Muscle layer of duodenum (tissue), 2 donors: ENCODE measurements around the gene LIPH.
"Not testable (repeated sequence)": the region's sequence is repeated elsewhere in the genome, so short reads cannot be mapped to it uniquely, and the experiment has no call there.

ENCODE experiments used
- H3K27ac ChIP-seq: one replicate; pipeline ENCODE4 v1.7.0; 2013; ENCODE audit warnings: mild to moderate bottlenecking, low read length
- H3K27me3 ChIP-seq: one replicate; pipeline ENCODE4 v1.7.0; 2013; ENCODE audit warnings: low read depth, mild to moderate bottlenecking, control low read depth, low read length
- H3K36me3 ChIP-seq, 2 donors: one replicate each; pipeline ENCODE4 v1.7.0; 2013; ENCODE audit warnings: low read length in 2 of 2, control low read depth in 1 of 2, mild to moderate bottlenecking in 1 of 2; ENCODE audit not compliant: insufficient read depth in 2 of 2, control insufficient read depth in 1 of 2
- H3K4me1 ChIP-seq, 2 donors: one replicate each; pipeline ENCODE4 v1.7.0; 2013; ENCODE audit warnings: low read length in 2 of 2, mild to moderate bottlenecking in 2 of 2, control low read depth in 1 of 2, moderate library complexity in 1 of 2; ENCODE audit not compliant: insufficient read depth in 2 of 2, control insufficient read depth in 1 of 2
- H3K4me3 ChIP-seq, 2 donors: one replicate each; pipeline ENCODE4 v1.7.0; 2013; ENCODE audit warnings: low read length in 2 of 2, low read depth in 1 of 2, mild to moderate bottlenecking in 1 of 2
- H3K9me3 ChIP-seq, 2 donors: one replicate each; pipeline ENCODE4 v1.7.0; 2013; ENCODE audit warnings: low read length in 2 of 2, control low read depth in 1 of 2, mild to moderate bottlenecking in 1 of 2; ENCODE audit not compliant: control insufficient read depth in 1 of 2
- donor health status: healthy.

The LIPH gene

GRCh38 chr3:185552358-185552877, at the start of gene LIPH:
TSS of gene LIPH (minus strand) at chr3:185552588. CDS start at chr3:185552471, 117 bp downstream.
- H3K9me3 ChIP-seq, result no peaks in the 10 kb centered on the region
- H3K27me3 ChIP-seq, result no peaks in the 10 kb centered on the region
- no peaks in the 10 kb centered on the region for H3K4me1 ChIP-seq
- H3K4me3 ChIP-seq, result peak within 1 kb of the TSS in 1 of 2 donors; percentile 35
- peak within 1 kb of the TSS; percentile 87 for H3K27ac ChIP-seq
- no peaks in the 10 kb centered on the region for H3K36me3 ChIP-seq

GRCh38 chr3:185595526-185595925, 43.1 kb upstream of the LIPH start:
- Histone ChIP-seq H3K4me3 (no peak overlapping the region), H3K4me1 (no peaks in the 10 kb centered on the region), H3K9me3 (no peaks in the 10 kb centered on the region), H3K27ac (no peak overlapping the region), H3K27me3 (no peaks in the 10 kb centered on the region), H3K36me3 (peaks cover 18 to 31% of the 10 kb centered on the region in 2 donors)

- Histone ChIP-seq H3K27ac (no peak overlapping the region), H3K36me3 (peaks cover 8 to 20% of the 10 kb centered on the region in 2 donors), H3K4me3 (no peak overlapping the region), H3K27me3 (no peaks in the 10 kb centered on the region), H3K4me1 (peaks cover 0 to 4% of the 10 kb centered on the region in 2 donors), H3K9me3 (no peaks in the 10 kb centered on the region)
These were observed 41.7 kb upstream of the LIPH start for GRCh38 chr3:185594073-185594472.

- Histone ChIP-seq H3K27me3 (no peaks in the 10 kb centered on the region), H3K36me3 (peaks cover 0 to 4% of the 10 kb centered on the region in 2 donors), H3K4me3 (peak overlapping the region; percentile 89 to 95), H3K27ac (peak overlapping the region; percentile 92), H3K4me1 (peaks cover 7 to 29% of the 10 kb centered on the region in 2 donors), H3K9me3 (no peaks in the 10 kb centered on the region)
These were observed 34.3 kb upstream of the LIPH start for GRCh38 chr3:185586686-185587039.

GRCh38 chr3:185585859-185586685, 33.7 kb upstream of the LIPH start, which contains the start of gene SENP2:
TSS of gene SENP2 (plus strand) at chr3:185586295. CDS start at chr3:185586414, 119 bp downstream.
- Histone ChIP-seq H3K4me1 (peaks cover 7 to 29% of the 10 kb centered on the region in 2 donors), H3K27ac (peak within 1 kb of the TSS; percentile 92), H3K9me3 (no peaks in the 10 kb centered on the region), H3K27me3 (no peaks in the 10 kb centered on the region), H3K36me3 (peaks cover 0 to 4% of the 10 kb centered on the region in 2 donors), H3K4me3 (peak within 1 kb of the TSS; percentile 89 to 95)

GRCh38 chr3:185585518-185585858, 33.1 kb upstream of the LIPH start:
- Histone ChIP-seq H3K36me3 (peaks cover 0 to 4% of the 10 kb centered on the region in 2 donors), H3K4me3 (peak overlapping the region; percentile 65 to 89), H3K4me1 (peaks cover 7 to 29% of the 10 kb centered on the region in 2 donors)

GRCh38 chr3:185584686-185585085, 32.3 kb upstream of the LIPH start:
- Histone ChIP-seq H3K36me3 (peaks cover 0 to 4% of the 10 kb centered on the region in 2 donors), H3K9me3 (no peaks in the 10 kb centered on the region), H3K27me3 (no peaks in the 10 kb centered on the region), H3K4me3 (no peak overlapping the region), H3K27ac (no peak overlapping the region), H3K4me1 (peaks cover 7 to 29% of the 10 kb centered on the region in 2 donors)

More at GRCh38 chr3:185585518-185585858, 33.1 kb upstream of the LIPH start:
- H3K9me3 ChIP-seq, result no peaks in the 10 kb centered on the region
- no peaks in the 10 kb centered on the region for H3K27me3 ChIP-seq
- peak overlapping the region; percentile 90 for H3K27ac ChIP-seq

- peaks cover 6 to 23% of the 10 kb centered on the region in 2 donors for H3K4me1 ChIP-seq
- no peaks in the 10 kb centered on the region for H3K9me3 ChIP-seq
- no peak overlapping the region for H3K4me3 ChIP-seq
- peaks cover 0 to 4% of the 10 kb centered on the region in 2 donors for H3K36me3 ChIP-seq
- H3K27me3 ChIP-seq, result no peaks in the 10 kb centered on the region
- no peak overlapping the region for H3K27ac ChIP-seq
These were observed 31.5 kb upstream of the LIPH start for GRCh38 chr3:185583925-185584324.

- no peak overlapping the region for H3K27ac ChIP-seq
- H3K9me3 ChIP-seq, result no peaks in the 10 kb centered on the region
- no peaks in the 10 kb centered on the region for H3K27me3 ChIP-seq
- H3K4me1 ChIP-seq, result peaks cover 0 to 15% of the 10 kb centered on the region in 2 donors
- H3K36me3 ChIP-seq, result peaks cover 0 to 4% of the 10 kb centered on the region in 2 donors
- H3K4me3 ChIP-seq, result no peak overlapping the region
These were observed 30.5 kb upstream of the LIPH start for GRCh38 chr3:185582871-185583270.

- Histone ChIP-seq H3K4me1 (peaks cover 0 to 10% of the 10 kb centered on the region in 2 donors), H3K36me3 (peaks cover 0 to 4% of the 10 kb centered on the region in 2 donors), H3K9me3 (no peaks in the 10 kb centered on the region), H3K27ac (no peak overlapping the region), H3K27me3 (no peaks in the 10 kb centered on the region), H3K4me3 (no peak overlapping the region)
These were observed 29.8 kb upstream of the LIPH start for GRCh38 chr3:185582236-185582635.

GRCh38 chr3:185575108-185575869, 22.9 kb upstream of the LIPH start:
- not testable (repeated sequence) for H3K27me3 ChIP-seq, H3K4me1 ChIP-seq, H3K9me3 ChIP-seq, H3K4me3 ChIP-seq, H3K27ac ChIP-seq, H3K36me3 ChIP-seq
